Brain microvascular endothelial cell (primary cell): ENCODE results near the gene C16orf89.

Experiments
- DNase-seq: peaks from one replicate; pipeline ENCODE4 v3.0.0-alpha.2; 2020
- H3K27ac ChIP-seq: fragments of 250-450 bp; sonication (Bioruptor Pico); 2 replicates; pipeline ENCODE4 v1.5.1; 2020; ENCODE audit warnings: mild to moderate bottlenecking, moderate library complexity
- H3K27me3 ChIP-seq: fragments of 250-450 bp; sonication (Bioruptor Pico); replicated peaks from 2 replicates; pipeline ENCODE4 v1.5.1; 2020; ENCODE audit warnings: mild to moderate bottlenecking
- H3K36me3 ChIP-seq: fragments of 250-450 bp; sonication (Bioruptor Pico); replicated peaks from 2 replicates; pipeline ENCODE4 v1.5.1; 2020; ENCODE audit warnings: mild to moderate bottlenecking
- H3K4me3 ChIP-seq: 2 replicates; pipeline ENCODE4 v1.5.1; 2011; ENCODE audit warnings: low read depth, mild to moderate bottlenecking, control low read depth, low read length, moderate library complexity
- in situ Hi-C: cut with HindIII; loops from 2 replicates; pipeline ENCODE4 v1.10.0; 2017; ENCODE audit warnings: low sequenced_read_pairs, low pct_ligation_motif_present
- TF ChIP-seq, protein P1 (sequence below): IDR thresholded peaks from 2 replicates; pipeline ENCODE4 v1.5.1; 2011; ENCODE audit warnings: low read depth, mild to moderate bottlenecking, moderate library complexity, low read length, control low read depth, inconsistent platforms; ENCODE audit errors: missing control alignments

C16orf89 gene

DNA sequence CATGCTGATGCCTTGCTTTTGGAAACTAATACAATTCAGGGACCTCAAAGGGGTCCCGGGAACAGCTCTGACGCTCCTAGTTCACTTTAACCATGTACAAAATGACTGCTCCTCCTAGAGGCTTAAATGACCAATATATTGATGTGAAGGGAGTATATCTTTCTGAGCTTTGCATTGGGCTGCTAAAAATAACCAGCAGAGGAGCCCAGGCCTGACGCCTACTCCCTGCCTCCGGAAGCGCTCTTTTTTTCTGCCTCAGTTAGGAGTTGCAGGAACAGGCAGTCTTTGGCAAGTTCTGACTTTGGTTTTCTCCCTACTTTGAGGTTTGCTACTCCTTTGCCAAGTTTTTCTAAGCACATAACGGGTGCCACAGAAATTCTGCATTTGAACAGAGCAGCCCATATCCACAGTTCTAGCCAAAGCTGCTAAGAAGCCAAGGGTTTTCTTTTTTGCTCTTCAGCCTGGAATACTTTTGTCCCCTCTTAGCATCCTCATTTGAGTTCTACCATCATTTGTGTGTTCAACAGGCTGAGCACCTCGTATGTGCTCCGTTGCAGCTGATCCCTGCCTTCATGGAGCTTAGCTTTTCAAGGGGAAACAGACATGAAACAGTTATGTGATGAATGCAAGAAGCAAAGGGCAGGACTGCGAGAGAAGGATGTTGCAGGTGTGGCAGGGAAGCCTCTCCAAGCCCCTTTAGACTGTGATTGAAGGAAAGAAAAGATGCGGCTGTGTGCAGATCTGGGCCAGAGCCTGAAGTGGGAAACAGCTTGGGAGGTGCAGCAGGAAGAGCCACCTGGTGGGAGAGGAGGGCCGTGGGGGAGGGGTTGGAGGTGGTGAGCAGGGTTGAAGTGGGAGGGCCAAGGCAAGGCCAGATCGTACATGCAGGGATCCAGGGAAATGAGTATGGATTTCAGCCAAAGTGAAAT, 29.3 kb downstream of the C16orf89 start:
- DNase-seq = no peak
- Histone ChIP-seq H3K27ac (no peak overlapping the region), H3K27me3 (no peaks in the 10 kb centered on the region), H3K4me3 (no peak overlapping the region), H3K36me3 (no peaks in the 10 kb centered on the region)
- in situ Hi-C loops = no loop called here
- TF ChIP-seq, protein P1, sequence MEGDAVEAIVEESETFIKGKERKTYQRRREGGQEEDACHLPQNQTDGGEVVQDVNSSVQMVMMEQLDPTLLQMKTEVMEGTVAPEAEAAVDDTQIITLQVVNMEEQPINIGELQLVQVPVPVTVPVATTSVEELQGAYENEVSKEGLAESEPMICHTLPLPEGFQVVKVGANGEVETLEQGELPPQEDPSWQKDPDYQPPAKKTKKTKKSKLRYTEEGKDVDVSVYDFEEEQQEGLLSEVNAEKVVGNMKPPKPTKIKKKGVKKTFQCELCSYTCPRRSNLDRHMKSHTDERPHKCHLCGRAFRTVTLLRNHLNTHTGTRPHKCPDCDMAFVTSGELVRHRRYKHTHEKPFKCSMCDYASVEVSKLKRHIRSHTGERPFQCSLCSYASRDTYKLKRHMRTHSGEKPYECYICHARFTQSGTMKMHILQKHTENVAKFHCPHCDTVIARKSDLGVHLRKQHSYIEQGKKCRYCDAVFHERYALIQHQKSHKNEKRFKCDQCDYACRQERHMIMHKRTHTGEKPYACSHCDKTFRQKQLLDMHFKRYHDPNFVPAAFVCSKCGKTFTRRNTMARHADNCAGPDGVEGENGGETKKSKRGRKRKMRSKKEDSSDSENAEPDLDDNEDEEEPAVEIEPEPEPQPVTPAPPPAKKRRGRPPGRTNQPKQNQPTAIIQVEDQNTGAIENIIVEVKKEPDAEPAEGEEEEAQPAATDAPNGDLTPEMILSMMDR = peak; percentile 2

DNA sequence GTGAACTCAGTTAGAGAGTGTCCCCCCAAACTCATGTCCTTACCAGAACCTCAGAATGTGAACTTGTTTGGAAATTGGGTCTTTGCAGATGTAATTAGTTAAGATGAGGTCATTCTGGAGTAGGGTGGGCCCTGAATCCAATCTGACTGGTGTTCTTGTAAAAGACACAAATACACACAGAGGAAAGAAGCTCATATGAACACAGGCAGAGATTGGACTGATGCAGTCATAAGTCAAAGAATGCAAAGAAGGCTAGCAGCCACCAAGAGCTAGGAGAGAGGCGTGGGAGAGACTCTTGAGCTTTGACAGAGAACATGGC, 29.9 kb downstream of the C16orf89 start:
- no peaks in the 10 kb centered on the region for H3K27me3 ChIP-seq
- in situ Hi-C loops = no loop called here
- H3K27ac ChIP-seq = no peak overlapping the region
- TF ChIP-seq, protein P1 = no peak
- H3K36me3 ChIP-seq = no peaks in the 10 kb centered on the region
- H3K4me3 ChIP-seq = no peak overlapping the region
- no peak for DNase-seq

DNA sequence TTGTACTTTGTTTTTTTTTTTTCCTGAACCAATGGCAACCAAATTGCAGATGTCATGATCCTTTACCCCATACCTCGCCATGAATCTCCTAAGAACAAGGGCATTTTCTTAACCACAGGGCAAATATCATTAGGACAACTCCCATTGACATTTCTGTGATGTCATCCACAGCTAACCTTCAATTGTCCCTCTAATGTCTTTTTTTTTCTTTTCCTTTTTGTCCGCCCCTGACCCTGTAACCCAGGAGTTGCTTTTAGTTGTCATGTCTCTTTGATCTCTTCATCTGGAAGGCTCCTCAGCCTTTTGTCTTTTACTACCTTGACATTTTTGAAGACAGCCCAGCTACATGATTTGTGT, 31.6 kb downstream of the C16orf89 start:
- in situ Hi-C loops = no loop called here
- peak overlapping the region; percentile 75 for H3K4me3 ChIP-seq
- no peaks in the 10 kb centered on the region for H3K36me3 ChIP-seq
- H3K27me3 ChIP-seq = no peaks in the 10 kb centered on the region
- DNase-seq = no peak
- H3K27ac ChIP-seq = peak overlapping the region; percentile 39
- TF ChIP-seq, protein P1 = no peak

DNA sequence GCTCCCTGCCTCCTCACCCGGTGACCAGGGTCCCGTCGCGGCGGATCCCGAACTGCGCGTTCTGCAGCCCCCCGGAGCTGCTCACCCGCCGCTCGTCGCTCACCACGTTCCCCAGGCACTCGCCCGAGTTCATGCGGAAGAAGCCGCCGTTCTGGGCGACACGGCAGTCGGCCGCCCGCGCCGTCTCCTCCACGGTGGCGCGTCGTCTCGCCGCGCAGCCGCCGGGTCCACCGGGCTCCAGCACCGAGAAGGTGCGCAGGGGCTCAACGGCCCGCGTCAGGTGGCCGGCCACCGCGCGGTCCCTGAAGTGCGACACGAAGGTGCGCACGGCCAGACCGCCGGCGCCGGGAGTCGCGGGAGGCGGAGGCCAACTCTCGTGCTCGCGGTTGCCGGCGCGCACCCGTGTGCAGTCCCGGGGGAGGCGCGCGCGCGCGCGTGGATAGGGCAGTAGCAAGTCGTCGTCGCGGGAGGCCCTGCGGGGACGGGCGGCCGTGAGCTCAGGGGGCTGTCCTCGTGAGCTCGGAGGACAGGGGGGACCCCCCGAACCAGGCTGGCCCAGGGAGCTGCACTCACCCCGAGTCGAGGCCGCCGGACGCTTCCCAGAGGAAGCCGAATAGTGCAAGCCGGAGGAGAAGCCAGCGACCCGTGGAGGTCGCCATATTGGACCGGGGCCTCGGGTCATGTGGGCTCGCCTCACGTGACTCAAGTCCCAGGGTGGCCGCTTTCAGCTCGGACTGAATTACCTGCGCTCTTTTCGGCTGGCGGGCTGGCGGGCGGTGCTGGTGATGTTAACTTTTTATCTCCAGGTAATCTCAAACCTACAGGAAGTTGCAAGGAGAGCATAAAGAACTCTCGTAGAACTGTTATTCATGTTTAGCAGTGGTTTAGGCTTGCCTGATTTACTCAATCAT, 32.2 kb downstream of the C16orf89 start, which contains the start of gene NAGPA:
TSS of gene NAGPA (minus strand) at position 680 of the 911 bp plus-strand sequence. CDS start at position 659, 21 bp downstream.
- TF ChIP-seq, protein P1 = no peak
- Histone ChIP-seq H3K27me3 (no peaks in the 10 kb centered on the region), H3K4me3 (peak within 1 kb of the TSS; percentile 75), H3K36me3 (no peaks in the 10 kb centered on the region), H3K27ac (peak within 1 kb of the TSS; percentile 39)
- DNase-seq = peak; percentile 85
- in situ Hi-C loops = no loop called here

DNA sequence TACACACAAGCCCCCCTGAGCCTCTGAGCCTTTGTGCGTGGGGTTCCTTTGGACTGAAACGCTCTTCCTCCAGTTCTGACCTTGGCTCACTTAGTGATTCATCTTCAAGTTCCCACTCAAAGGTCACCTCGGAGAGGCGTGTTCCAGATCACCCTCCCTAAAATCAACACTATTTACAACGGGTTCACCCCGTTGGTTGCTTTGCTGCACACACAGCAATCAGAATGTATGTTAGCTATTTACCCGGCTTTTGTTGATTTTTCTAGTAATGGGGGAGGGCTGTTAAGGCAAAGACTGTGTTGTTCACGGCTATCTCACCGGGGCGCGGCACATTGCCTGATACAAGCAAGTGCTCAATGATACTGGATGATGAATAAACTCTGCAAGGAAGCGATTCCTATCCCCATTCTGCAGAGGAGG, 33.0 kb downstream of the C16orf89 start:
- DNase-seq = no peak
- no peaks in the 10 kb centered on the region for H3K27me3 ChIP-seq
- H3K4me3 ChIP-seq = peak overlapping the region; percentile 75
- in situ Hi-C loops = no loop called here
- H3K27ac ChIP-seq = no peak overlapping the region
- TF ChIP-seq, protein P1 = no peak
- H3K36me3 ChIP-seq = no peaks in the 10 kb centered on the region
